Right ventricle myocardium inferior (tissue), 1 donor: ENCODE results near the gene KIF6. TPM values are rescaled to one million over a fixed set of nuclear protein-coding genes. Genes with fewer than 3 reads are reported as not detected.

Experiments used
- ATAC-seq: fragments of 200-7000 bp; cut with Tn5 transposase; one replicate; pipeline ENCODE4 v1.9.1; 2020; ENCODE audit warnings: mild to moderate bottlenecking, moderate library complexity
- DNase-seq: peaks from one replicate; pipeline ENCODE4 v3.0.0; 2021; ENCODE audit errors: missing footprints
- intact Hi-C: fragments of 100-400 bp; cut with DNase I; formaldehyde crosslinking; loops from one replicate; pipeline ENCODE4 v1.11.0; 2022
- total RNA-seq: library from RNA; stranded (reverse); fragmentation: NEBNext Ultra II Directional; extraction: Animal tissue kit (Norgen Biotek cat#: 25700); gene quantifications from one replicate; pipeline ENCODE4 v1.2.1, GENCODE V29; 2021
- donor health status: DM: no; HTN: yes; CAD: no; lungs with severe emphysema.

The KIF6 gene
- total RNA-seq, 1 donor from 2014 or later, result 0.16 TPM

DNA sequence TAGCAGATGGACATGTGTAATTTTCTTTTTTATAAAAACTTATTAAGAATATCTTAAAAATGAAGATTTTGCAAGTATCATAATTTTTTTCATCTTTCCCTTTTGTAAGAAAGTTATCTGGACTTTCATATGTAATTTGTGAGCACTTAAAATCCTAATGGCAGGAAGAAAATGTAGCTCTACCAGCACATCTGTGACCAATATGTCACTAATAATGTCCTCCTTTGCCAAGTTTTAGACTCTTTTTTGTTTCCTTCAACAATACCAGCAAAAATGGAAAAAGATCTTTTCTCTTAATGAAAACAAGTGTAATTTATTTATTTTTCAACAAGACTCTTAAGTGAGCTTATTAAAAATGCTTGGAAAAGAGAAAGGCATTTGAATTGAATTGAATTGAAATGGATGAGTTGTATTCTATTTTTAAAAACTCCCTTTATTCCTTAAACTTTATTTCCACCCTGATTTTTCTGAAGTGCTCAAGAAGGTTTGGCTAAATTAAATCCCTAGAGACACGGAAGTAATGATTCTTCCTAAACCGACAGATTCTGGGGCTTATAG is 110.7 kb downstream of the KIF6 start:
- ATAC-seq, result no peak
- intact Hi-C loops, result no loop called here

DNA sequence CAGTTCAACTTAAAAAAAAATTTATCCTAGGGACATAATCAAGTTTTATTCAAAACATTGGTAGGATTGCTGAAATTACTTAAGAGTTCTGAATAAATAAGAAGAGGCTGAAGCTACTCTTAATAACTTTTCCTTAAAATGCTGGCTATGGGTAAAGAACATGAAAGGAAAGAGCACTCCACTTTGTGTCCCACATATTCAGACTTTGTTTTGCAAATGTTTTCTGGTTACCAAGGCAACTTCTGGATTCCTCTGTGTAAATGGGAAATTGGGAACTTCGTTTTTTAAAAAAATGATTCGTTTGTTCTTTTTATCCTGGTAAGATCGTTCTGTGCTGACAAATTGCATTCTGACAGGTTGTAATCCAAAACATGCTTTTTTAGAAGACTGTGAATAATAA is 115.0 kb downstream of the KIF6 start:
- DNase-seq (no peak), ATAC-seq (peak; percentile 56)
- intact Hi-C loops, result no loop called here

More for the DNA sequence above, 110.7 kb downstream of the KIF6 start:
- DNase-seq, result no peak

DNA sequence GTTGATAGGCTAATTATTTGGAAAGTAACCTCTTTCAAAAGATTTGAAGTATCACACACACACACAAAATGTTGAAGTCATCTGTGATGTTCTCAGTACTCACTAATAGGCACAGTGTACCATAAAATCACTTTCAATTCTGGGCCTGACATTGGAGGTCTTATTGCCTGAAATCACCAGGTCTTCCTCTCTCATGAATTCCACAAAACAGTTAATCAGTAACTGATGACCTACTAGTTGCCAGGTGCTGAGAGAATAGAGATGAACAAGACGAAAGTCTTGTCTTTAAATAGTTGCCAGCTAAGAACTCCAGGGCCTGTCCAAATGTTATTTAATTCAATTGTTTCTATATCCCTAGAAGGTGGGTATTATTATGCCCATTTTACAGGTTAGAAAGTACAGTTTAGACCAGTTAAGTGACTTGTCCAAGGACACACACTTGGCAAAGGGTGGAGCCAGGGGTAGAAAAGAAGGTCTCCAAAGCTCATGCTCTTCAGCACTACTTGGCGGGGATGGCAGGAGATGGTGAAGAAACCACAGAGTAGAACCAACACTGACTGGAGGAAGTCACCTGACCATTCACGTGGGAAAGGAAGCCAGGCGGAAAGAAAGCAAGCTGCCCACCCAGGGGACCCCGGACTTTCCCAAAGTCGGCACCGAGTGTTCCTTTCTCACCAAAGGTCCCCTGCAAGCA is 116.4 kb downstream of the KIF6 start:
- ATAC-seq (no peak), DNase-seq (no peak)
- intact Hi-C loops, result no loop called here

GRCh38 chr6:39602601-39603519 is 122.3 kb downstream of the KIF6 start:
- DNase-seq (no peak), ATAC-seq (no peak)
- intact Hi-C loops, result no loop called here

DNA sequence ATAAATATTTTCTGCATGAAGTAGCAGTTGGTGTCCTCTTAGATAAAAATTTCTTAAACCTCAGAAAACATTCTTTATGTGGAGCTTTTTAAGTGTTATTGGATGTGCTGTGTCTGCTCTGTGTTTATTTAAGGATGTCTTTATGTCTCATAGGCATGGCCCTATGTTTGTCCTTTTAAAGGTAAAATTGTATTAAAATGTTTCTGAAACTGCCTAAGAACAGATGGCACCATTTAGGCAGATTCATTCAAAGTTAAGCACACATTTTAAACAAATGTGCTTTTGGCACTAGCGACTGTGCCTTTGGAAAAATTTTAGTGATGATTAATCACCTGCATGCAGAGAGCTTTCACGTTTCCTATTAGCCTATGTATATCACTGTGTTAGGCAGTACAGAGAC is 125.2 kb downstream of the KIF6 start:
- DNase-seq (no peak), ATAC-seq (no peak)
- intact Hi-C loops, result no loop called here

GRCh38 chr6:39599341-39599740 is 125.9 kb downstream of the KIF6 start:
- intact Hi-C loops, result no loop called here
- DNase-seq (no peak), ATAC-seq (no peak)

DNA sequence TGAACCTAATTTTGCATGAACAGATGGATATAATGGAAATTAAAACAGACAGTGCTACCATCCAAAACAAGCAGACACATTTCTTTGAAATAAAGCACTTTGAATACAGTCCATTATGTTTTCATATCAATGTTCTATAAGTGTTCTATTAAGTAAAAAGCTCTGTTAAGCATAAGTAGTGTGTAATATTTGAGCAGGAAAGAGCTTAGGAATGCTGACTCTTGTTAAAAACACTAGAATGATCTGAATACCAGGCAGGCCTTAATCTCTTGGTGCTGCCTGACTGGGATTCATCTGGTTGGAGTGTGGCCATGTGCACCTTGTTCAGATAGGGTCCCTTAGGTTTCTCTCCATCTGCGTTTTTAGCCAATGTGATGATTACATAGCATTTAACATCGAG is 130.9 kb downstream of the KIF6 start:
- DNase-seq (no peak), ATAC-seq (no peak)
- intact Hi-C loops, result no loop called here

DNA sequence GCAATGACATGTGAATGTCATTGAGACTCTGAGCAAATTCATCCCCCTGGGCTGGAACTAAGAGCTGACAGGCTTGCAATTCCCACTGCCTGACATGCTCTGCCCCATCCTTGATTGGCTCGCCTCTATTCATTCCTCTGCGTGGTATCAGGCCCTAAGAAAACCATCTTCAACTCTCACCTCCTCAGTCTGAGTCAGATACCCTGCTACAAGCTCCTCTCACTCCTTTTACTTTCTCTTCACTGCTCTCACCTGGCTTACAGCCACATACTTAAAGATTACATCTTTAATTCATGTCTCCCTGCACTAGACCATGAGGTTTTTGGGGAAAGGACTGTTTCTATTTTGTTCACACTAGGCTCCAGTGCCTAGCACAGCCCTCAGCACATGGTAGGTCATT is 131.6 kb downstream of the KIF6 start:
- ATAC-seq, result no peak
- no peak for DNase-seq
- intact Hi-C loops, result no loop called here

- ATAC-seq (no peak), DNase-seq (no peak)
- intact Hi-C loops, result no loop called here
Observed at GRCh38 chr6:39590871-39591393, 134.3 kb downstream of the KIF6 start.

GRCh38 chr6:39587080-39587479 is 138.1 kb downstream of the KIF6 start:
- no peak for ATAC-seq
- DNase-seq, result no peak
- intact Hi-C loops, result no loop called here

DNA sequence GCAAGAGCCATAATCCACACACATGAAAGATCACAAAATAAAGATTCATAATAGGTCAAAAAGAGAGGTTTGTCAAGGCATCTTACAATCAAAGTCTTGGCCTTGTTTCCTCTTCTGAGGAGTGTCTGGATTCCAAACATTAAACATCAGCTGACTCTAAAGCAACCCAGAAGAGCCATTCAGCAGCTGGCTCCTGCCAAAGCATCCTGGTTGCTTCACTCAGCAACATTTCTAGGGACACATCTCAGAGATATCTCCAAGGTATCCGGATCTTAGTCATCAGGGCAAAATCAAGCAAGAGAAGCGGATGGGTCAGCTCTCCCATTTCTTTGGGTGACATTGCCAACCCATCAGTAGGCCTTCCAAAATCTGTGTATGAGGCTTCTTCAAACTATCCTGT is 139.6 kb downstream of the KIF6 start:
- DNase-seq, result no peak

GRCh38 chr6:39577446-39578165 is 147.6 kb downstream of the KIF6 start:
- no peak for ATAC-seq
- no peak for DNase-seq
- intact Hi-C loops, result no loop called here

More for the DNA sequence above, 139.6 kb downstream of the KIF6 start:
- intact Hi-C loops, result no loop called here
- ATAC-seq, result no peak

- DNase-seq, result peak; percentile 33
- intact Hi-C loops, result no loop called here
- no peak for ATAC-seq
Observed at GRCh38 chr6:39576556-39577303, 148.5 kb downstream of the KIF6 start.

GRCh38 chr6:39574991-39575390 is 150.2 kb downstream of the KIF6 start:
- no peak for ATAC-seq
- intact Hi-C loops, result no loop called here
- no peak for DNase-seq

- intact Hi-C loops, result no loop called here
- ATAC-seq (no peak), DNase-seq (no peak)
Observed at GRCh38 chr6:39573541-39573940, 151.7 kb downstream of the KIF6 start.

DNA sequence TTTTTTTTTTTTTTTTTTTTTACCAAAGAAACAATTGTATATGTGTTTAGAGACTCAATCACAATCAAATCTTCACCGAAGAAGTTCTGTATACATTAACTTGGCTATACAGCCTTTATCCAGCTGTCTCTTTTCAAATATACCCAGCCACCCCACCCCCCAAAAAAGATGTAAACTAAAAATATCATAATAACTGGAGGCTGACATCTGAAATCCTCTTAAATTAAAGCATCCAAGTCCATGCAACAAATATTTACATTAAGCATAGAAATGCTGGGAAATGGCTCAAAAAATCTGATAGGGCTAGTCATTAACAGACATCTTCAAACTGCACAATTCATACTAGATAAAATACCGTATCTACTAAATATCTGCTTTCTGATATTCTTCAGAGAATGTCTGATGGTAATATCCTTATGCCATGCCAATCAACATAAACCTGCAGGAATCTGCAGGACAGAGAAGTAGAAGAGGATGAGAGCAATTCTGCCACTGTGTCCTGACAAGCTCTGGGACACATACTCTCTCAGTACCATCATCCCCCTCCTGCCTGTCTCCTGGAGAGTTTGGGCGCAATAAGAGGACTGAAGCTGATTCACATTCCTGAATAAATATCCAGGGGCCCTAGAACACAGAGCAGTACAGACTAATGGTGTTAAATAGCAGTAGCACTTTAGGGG is 152.4 kb downstream of the KIF6 start:
- no peak for ATAC-seq

GRCh38 chr6:39568896-39569295 is 156.3 kb downstream of the KIF6 start:
- DNase-seq (no peak), ATAC-seq (no peak)
- intact Hi-C loops, result no loop called here

More for the DNA sequence above, 152.4 kb downstream of the KIF6 start:
- no peak for DNase-seq
- intact Hi-C loops, result no loop called here

DNA sequence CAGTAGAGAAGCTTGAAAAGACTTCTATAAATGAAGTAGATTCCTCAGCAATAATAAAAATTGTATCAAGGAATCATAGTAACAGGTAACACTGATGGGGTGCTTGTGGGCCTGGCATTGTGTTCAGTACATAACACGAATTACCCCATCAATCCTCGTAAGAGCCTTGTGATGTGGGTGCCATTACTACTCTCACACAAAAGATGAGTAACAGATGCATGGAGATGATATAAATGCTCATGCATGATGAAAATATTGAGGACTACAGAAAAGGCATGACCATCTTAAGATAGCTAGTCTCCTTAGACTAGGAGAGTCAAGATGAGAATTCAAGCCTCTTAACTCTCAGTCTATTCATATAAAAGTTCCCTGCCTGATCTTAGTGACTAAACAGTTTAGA is 158.1 kb downstream of the KIF6 start:
- no peak for ATAC-seq
- intact Hi-C loops, result no loop called here
- no peak for DNase-seq
